GM12878 (cell line): ENCODE measurements around the gene LRRC10B. TPM values are rescaled to one million over a fixed set of nuclear protein-coding genes. Genes with fewer than 3 reads are reported as not detected.

Source experiments
- ATAC-seq: fragments of 200-7000 bp; cut with Tn5 transposase; 3 replicates; pipeline ENCODE4 v1.9.1; 2020; ENCODE audit warnings: mild to moderate bottlenecking, moderate library complexity
- BruUV-seq: library from RNA; stranded (reverse); fragments of 400-500 nt; replicated peaks from 2 replicates; lab custom pipeline; 2021; lab: Mats Ljungman, UMichigan
- CTCF ChIA-PET: fragments of 300-600 bp; sonication (Branson Sonifier 250); formaldehyde crosslinking; extraction: SDS; loops from one replicate; lab custom pipeline; 2021; ENCODE audit warnings: inconsistent platforms; lab: Yijun Ruan, JAX
- POLR2A ChIA-PET: fragments of 350-600 bp; formaldehyde crosslinking; extraction: SDS; loops from one replicate; lab custom pipeline; 2021; ENCODE audit warnings: inconsistent platforms; lab: Charles Lee
- RAD21 ChIA-PET: fragments of 300-600 bp; sonication (Branson Sonifier 250); formaldehyde crosslinking; loops from one replicate; lab custom pipeline; 2023; ENCODE audit warnings: antibody characterized with exemption; ENCODE audit not compliant: unreplicated experiment; lab: Charles Lee
- SMC1A ChIA-PET: fragments of 300-600 bp; sonication (Branson Sonifier 250); formaldehyde crosslinking; loops from one replicate; lab custom pipeline; 2023; ENCODE audit not compliant: unreplicated experiment, uncharacterized antibody; lab: Charles Lee
- DNase-seq: peaks from one replicate; pipeline ENCODE4 v3.0.0-alpha.2; 2011; ENCODE audit warnings: low read depth, low spot score
- FAIRE-seq: peaks from 3 replicates; lab custom pipeline; 2011; peaks lifted over from hg19 to GRCh38; lab: Jason Lieb, UNC
- H2AFZ ChIP-seq: 2 replicates; pipeline ENCODE4 v1.6.0; 2011; ENCODE audit warnings: low read depth, low read length, control low read depth; ENCODE audit not compliant: control insufficient read depth
- H3K27ac ChIP-seq: 2 replicates; pipeline ENCODE4 v1.5.1; 2011; ENCODE audit warnings: control low read depth; ENCODE audit not compliant: control insufficient read depth, insufficient read depth
- H3K27me3 ChIP-seq, 2 experiments: replicated peaks in 1 of 2; 2 replicates each; pipeline versions ENCODE4 v1.6.0 to v1.6.1; 2011; ENCODE audit warnings: low read length in 1 of 2; ENCODE audit not compliant: control insufficient read depth in 2 of 2, insufficient read depth in 2 of 2
- H3K36me3 ChIP-seq, 2 experiments: 2 replicates each; pipeline ENCODE4 v1.5.1; 2011; ENCODE audit warnings: low read length in 1 of 2; ENCODE audit not compliant: control insufficient read depth in 2 of 2, insufficient read depth in 2 of 2
- H3K4me1 ChIP-seq: 2 replicates; pipeline ENCODE4 v1.6.1; 2011; ENCODE audit warnings: mild to moderate bottlenecking, low read length, moderate library complexity, mixed read lengths; ENCODE audit not compliant: control insufficient read depth, insufficient read depth
- H3K4me2 ChIP-seq: 2 replicates; pipeline ENCODE4 v1.6.0; 2011; ENCODE audit warnings: control low read depth; ENCODE audit not compliant: control insufficient read depth, insufficient read depth
- H3K4me3 ChIP-seq: fragments of 200-600 bp; sonication (generic); 2 replicates; pipeline ENCODE4 v1.5.1; 2016
- H3K79me2 ChIP-seq: 2 replicates; pipeline ENCODE4 v1.6.0; 2011; ENCODE audit warnings: low read length; ENCODE audit not compliant: control insufficient read depth, insufficient read depth
- H3K9ac ChIP-seq: 2 replicates; pipeline ENCODE4 v1.8.0; 2011; ENCODE audit warnings: low read length, control low read depth, mixed read lengths; ENCODE audit not compliant: control insufficient read depth, insufficient read depth
- H3K9me3 ChIP-seq: replicated peaks from 3 replicates; pipeline ENCODE4 v1.5.1; 2011; ENCODE audit warnings: mild to moderate bottlenecking, low read length; ENCODE audit not compliant: control insufficient read depth, insufficient read depth
- H4K20me1 ChIP-seq: 2 replicates; pipeline ENCODE4 v1.6.0; 2011; ENCODE audit not compliant: control insufficient read depth, insufficient read depth
- PAX5 ChIP-seq: IDR thresholded peaks from 2 replicates; pipeline ENCODE4 v1.6.1; 2011; ENCODE audit warnings: low read depth, low read length, borderline replicate concordance
- SKIL ChIP-seq: fragments of 450-650 bp; IDR thresholded peaks from 2 replicates; pipeline ENCODE4 v1.6.1; 2017; ENCODE audit warnings: mild to moderate bottlenecking, low read depth, inconsistent platforms; ENCODE audit not compliant: poor library complexity, severe bottlenecking
- WGBS: methylation state at CpG from one replicate; pipeline ENCODE4 v1.1.6; 2016; ENCODE audit warnings: low lambda C conversion rate; ENCODE audit not compliant: insufficient replicate concordance, insufficient coverage; ENCODE audit errors: missing lambda C conversion rate; 5-methylcytosine and 5-hydroxymethylcytosine counted together
- in situ Hi-C: fragments of 300-500 bp; cut with MboI; formaldehyde crosslinking; loops from 9 replicates; pipeline ENCODE4 v1.14.3; 2018; ENCODE audit warnings: mixed read lengths
- intact Hi-C: fragments of 100-400 bp; cut with micrococcal nuclease; formaldehyde crosslinking; loops from one replicate; pipeline ENCODE4 v1.14.2; 2022; ENCODE audit not compliant: unreplicated experiment
- polyA plus RNA-seq, 11 experiments: library from polyadenylated mRNA; depleted of rRNA in 4 of 11; unstranded in 6 of 11; stranded (reverse) in 5 of 11; fragments of >200 nt; fragmentation: Nextera tagmentation in 4 of 11; fragmentation: Illumina TruSeq in 1 of 11; extraction: Ambion mirVana in 4 of 11; extraction: Trizol in 1 of 11; gene quantifications; 1 replicate in 1 of 11; 2 replicates in 10 of 11; pipeline versions ENCODE4 v1.2.1 to v1.2.3, GENCODE V29; 2011 to 2016; ENCODE audit warnings: inconsistent platforms in 2 of 11, missing spikeins in 2 of 11, low read depth in 1 of 11
- total RNA-seq, 4 experiments: library from RNA; depleted of rRNA in 3 of 4; stranded (reverse); fragments of >200 nt in 3 of 4; fragmentation: Illumina TruSeq in 1 of 4; extraction: Trizol in 1 of 4; gene quantifications; 2 replicates each; pipeline versions ENCODE4 v1.2.1 to v1.2.3, GENCODE V29; 2013 to 2021
- TF ChIP-seq, protein P1 (sequence below): fragments of 450-650 bp; formaldehyde crosslinking; IDR thresholded peaks from 2 replicates; pipeline ENCODE4 v1.4.0; 2020; ENCODE audit warnings: mild to moderate bottlenecking, moderate library complexity
- TF ChIP-seq, protein P2 (sequence below): fragments of 450-650 bp; IDR thresholded peaks from 2 replicates; pipeline ENCODE4 v1.6.1; 2017; ENCODE audit warnings: antibody characterized with exemption, mild to moderate bottlenecking, moderate library complexity
- TF ChIP-seq, protein P3 (sequence below): fragments of 150-350 bp; IDR thresholded peaks from 2 replicates; pipeline ENCODE4 v1.6.1; 2016; ENCODE audit warnings: low read depth, low read length

The LRRC10B gene
- total and polyA plus RNA-seq, 10 of the 15 experiments (the other 5 are each of a cell fraction or from before 2014, with no cell fraction given) = not detected

DNA sequence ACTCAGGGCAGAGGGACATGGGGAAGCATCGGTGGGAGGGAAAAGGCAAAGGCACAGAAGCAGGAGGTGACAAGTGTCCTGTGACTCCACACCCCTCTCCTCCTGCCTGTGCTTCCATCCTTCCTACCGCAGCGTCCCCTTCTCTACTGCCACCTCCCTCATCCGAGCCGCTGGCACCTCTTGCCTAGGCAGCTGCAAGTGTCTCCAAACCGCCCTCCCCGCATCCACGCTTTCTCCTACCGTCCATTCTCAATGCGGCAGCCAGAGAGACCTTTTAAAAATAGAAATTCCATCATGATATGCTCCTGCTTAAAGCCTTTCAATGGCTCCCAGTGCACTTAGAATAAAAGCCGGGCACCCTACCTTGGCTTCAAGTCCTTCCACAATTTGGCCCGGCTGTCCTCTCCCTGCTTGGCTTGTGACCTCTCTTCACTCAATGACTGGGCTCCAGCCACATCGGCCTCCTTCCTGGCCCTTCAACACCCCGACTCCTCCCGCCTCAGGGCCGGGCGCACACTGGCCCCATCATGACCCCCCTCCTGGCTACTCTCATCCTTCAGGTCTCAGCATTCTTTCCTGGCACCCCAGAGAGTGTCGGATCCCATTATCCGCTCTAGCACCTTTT is 16.5 kb downstream of the LRRC10B start (continued):
- TF ChIP-seq, protein P1, sequence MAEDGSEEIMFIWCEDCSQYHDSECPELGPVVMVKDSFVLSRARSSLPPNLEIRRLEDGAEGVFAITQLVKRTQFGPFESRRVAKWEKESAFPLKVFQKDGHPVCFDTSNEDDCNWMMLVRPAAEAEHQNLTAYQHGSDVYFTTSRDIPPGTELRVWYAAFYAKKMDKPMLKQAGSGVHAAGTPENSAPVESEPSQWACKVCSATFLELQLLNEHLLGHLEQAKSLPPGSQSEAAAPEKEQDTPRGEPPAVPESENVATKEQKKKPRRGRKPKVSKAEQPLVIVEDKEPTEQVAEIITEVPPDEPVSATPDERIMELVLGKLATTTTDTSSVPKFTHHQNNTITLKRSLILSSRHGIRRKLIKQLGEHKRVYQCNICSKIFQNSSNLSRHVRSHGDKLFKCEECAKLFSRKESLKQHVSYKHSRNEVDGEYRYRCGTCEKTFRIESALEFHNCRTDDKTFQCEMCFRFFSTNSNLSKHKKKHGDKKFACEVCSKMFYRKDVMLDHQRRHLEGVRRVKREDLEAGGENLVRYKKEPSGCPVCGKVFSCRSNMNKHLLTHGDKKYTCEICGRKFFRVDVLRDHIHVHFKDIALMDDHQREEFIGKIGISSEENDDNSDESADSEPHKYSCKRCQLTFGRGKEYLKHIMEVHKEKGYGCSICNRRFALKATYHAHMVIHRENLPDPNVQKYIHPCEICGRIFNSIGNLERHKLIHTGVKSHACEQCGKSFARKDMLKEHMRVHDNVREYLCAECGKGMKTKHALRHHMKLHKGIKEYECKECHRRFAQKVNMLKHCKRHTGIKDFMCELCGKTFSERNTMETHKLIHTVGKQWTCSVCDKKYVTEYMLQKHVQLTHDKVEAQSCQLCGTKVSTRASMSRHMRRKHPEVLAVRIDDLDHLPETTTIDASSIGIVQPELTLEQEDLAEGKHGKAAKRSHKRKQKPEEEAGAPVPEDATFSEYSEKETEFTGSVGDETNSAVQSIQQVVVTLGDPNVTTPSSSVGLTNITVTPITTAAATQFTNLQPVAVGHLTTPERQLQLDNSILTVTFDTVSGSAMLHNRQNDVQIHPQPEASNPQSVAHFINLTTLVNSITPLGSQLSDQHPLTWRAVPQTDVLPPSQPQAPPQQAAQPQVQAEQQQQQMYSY (CRISPR knock-in tag) = no peak
- no peak for TF ChIP-seq PAX5
- TF ChIP-seq, protein P2, sequence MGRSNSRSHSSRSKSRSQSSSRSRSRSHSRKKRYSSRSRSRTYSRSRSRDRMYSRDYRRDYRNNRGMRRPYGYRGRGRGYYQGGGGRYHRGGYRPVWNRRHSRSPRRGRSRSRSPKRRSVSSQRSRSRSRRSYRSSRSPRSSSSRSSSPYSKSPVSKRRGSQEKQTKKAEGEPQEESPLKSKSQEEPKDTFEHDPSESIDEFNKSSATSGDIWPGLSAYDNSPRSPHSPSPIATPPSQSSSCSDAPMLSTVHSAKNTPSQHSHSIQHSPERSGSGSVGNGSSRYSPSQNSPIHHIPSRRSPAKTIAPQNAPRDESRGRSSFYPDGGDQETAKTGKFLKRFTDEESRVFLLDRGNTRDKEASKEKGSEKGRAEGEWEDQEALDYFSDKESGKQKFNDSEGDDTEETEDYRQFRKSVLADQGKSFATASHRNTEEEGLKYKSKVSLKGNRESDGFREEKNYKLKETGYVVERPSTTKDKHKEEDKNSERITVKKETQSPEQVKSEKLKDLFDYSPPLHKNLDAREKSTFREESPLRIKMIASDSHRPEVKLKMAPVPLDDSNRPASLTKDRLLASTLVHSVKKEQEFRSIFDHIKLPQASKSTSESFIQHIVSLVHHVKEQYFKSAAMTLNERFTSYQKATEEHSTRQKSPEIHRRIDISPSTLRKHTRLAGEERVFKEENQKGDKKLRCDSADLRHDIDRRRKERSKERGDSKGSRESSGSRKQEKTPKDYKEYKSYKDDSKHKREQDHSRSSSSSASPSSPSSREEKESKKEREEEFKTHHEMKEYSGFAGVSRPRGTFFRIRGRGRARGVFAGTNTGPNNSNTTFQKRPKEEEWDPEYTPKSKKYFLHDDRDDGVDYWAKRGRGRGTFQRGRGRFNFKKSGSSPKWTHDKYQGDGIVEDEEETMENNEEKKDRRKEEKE = no peak

GRCh38 chr11:61526229-61526628 is 17.7 kb downstream of the LRRC10B start:
- Histone ChIP-seq H3K4me3 (no peak overlapping the region), H3K4me1 (no peaks in the 10 kb centered on the region), H3K4me2 (no peak overlapping the region), H3K9me3 (no peaks in the 10 kb centered on the region), H3K79me2 (no peaks in the 10 kb centered on the region), H3K9ac (no peak overlapping the region), H4K20me1 (no peaks in the 10 kb centered on the region), H2AFZ (no peak overlapping the region), H3K27ac (no peak overlapping the region), H3K27me3 (peaks cover 0 to 7% of the 10 kb centered on the region in 2 experiments; a peak in 2 of 4 replicates), H3K36me3 (no peaks in the 10 kb centered on the region)
- no TSS peak for BruUV-seq
- ChIA-PET RAD21 (interaction anchor here (0.7 kb wide), 1 partner anchor 77 kb away, joined by 3 read pairs; no protein-coding TSS in a partner anchor), SMC1A (interaction anchor here (1.2 kb wide), 2 partner anchors 9 to 86 kb away, joined by 3 to 6 read pairs; no protein-coding TSS in a partner anchor), POLR2A (interaction anchor here (0.6 kb wide), 1 partner anchor 67 kb away, joined by 3 read pairs; no protein-coding TSS in a partner anchor), CTCF (interaction anchor here (0.6 to 2.4 kb wide), 4 partner anchors 9 to 555 kb away, joined by 3 to 19 read pairs (median 3); no protein-coding TSS in a partner anchor)
- intact Hi-C loops = no loop called here
- FAIRE-seq = no peak
- no peak for DNase-seq
- no peak for ATAC-seq
- in situ Hi-C loops = no loop called here
- 0% methylated on average over 1 of the region's 1 CpG for WGBS
- no peak for TF ChIP-seq SKIL
- TF ChIP-seq, protein P3, sequence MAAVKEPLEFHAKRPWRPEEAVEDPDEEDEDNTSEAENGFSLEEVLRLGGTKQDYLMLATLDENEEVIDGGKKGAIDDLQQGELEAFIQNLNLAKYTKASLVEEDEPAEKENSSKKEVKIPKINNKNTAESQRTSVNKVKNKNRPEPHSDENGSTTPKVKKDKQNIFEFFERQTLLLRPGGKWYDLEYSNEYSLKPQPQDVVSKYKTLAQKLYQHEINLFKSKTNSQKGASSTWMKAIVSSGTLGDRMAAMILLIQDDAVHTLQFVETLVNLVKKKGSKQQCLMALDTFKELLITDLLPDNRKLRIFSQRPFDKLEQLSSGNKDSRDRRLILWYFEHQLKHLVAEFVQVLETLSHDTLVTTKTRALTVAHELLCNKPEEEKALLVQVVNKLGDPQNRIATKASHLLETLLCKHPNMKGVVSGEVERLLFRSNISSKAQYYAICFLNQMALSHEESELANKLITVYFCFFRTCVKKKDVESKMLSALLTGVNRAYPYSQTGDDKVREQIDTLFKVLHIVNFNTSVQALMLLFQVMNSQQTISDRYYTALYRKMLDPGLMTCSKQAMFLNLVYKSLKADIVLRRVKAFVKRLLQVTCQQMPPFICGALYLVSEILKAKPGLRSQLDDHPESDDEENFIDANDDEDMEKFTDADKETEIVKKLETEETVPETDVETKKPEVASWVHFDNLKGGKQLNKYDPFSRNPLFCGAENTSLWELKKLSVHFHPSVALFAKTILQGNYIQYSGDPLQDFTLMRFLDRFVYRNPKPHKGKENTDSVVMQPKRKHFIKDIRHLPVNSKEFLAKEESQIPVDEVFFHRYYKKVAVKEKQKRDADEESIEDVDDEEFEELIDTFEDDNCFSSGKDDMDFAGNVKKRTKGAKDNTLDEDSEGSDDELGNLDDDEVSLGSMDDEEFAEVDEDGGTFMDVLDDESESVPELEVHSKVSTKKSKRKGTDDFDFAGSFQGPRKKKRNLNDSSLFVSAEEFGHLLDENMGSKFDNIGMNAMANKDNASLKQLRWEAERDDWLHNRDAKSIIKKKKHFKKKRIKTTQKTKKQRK = no peak
